Mucosa of descending colon (tissue), 3 donors: ENCODE measurements around the gene DHDH. TPM values are rescaled to one million over a fixed set of nuclear protein-coding genes. Genes with fewer than 3 reads are reported as not detected.

Source experiments
- ATAC-seq: fragments of 200-7000 bp; cut with Tn5 transposase; one replicate; pipeline ENCODE4 v1.9.1; 2020; ENCODE audit warnings: mild to moderate bottlenecking, moderate library complexity
- DNase-seq, 3 donors: peaks; one replicate each; pipeline ENCODE4 v3.0.0-alpha.2; 2020
- H3K36me3 ChIP-seq: fragments of 200-600 bp; one replicate; pipeline ENCODE4 v1.8.0; 2021; ENCODE audit warnings: low read depth, mild to moderate bottlenecking
- H3K4me1 ChIP-seq: fragments of 200-600 bp; one replicate; pipeline ENCODE4 v1.8.0; 2021; ENCODE audit warnings: low read depth, mild to moderate bottlenecking
- H3K4me3 ChIP-seq: fragments of 200-600 bp; one replicate; pipeline ENCODE4 v1.8.0; 2021; ENCODE audit warnings: mild to moderate bottlenecking
- H3K9me3 ChIP-seq: fragments of 200-600 bp; one replicate; pipeline ENCODE4 v1.8.0; 2021; ENCODE audit warnings: mild to moderate bottlenecking
- CTCF ChIP-seq: fragments of 200-600 bp; IDR thresholded peaks from one replicate; pipeline ENCODE4 v1.8.0; 2022; ENCODE audit warnings: antibody characterized with exemption, mild to moderate bottlenecking
- intact Hi-C, 2 donors: fragments of 100-400 bp; cut with DNase I in 1 of 2; cut with micrococcal nuclease in 1 of 2; formaldehyde crosslinking; loops; one replicate each; pipeline versions ENCODE4 v1.11.0 to v1.11.1; 2022; cut with DNase I, micrococcal nuclease
- total RNA-seq, 3 donors: library from RNA; stranded (reverse); fragmentation: NEBNext Ultra II Directional in 2 of 3; extraction: Animal tissue kit (Norgen Biotek cat#: 25700) in 2 of 3; gene quantifications; one replicate each; pipeline versions ENCODE4 v1.2.1 to v1.2.4, GENCODE V29; 2021 to 2023
- donor health status: DM: no; HTN: no; CAD: no; lungs with moderate emphysema.
- donor health status: DM: no; HTN: no; CAD: no.
- donor health status: DM: no; HTN: yes; CAD: no.

DHDH gene
- total RNA-seq, 3 donors from 2014 or later: 0.52 TPM; not detected in 2

DNA sequence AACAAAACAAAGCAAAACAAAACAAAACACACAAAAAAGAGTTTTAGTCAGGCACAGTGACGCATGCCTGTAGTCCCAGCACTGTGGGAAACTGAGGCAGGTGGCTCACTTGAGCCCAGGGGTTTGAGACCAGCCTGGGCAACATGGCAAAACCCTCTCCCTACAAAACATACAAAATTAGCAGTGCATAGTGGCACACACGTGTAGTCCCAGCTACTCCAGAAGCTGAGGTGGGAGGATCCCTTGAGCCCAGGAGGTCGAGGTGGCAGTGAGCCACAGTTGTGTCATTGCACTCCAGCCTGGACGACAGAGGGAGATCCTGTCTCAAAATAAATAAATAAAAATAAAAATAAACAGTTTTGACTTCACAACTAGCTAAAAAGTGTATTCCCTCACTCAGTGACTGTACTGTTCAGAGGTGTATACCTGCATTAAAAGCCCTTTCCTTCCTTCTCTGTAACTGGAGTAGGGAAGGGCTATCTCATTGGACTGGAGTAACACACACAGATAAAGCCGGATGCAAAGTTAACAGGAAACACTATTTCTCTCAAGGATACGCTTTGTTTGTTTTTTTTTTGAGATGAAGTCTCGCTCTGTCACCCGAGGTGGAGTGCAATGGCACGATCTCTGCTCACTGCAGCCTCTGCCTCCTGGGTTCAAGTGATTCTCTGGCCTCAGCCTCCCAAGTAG lies 17.5 kb downstream of the DHDH start:
- DNase-seq: no peak
- Histone ChIP-seq H3K9me3 (peaks cover 5% of the 10 kb centered on the region), H3K4me3 (no peak overlapping the region), H3K36me3 (no peaks in the 10 kb centered on the region), H3K4me1 (peaks cover 10% of the 10 kb centered on the region)
- no peak for TF ChIP-seq CTCF
- intact Hi-C loops: no loop called here
- ATAC-seq: peak; percentile 43

GRCh38 chr19:48953141-48953540 lies 19.6 kb downstream of the DHDH start:
- Histone ChIP-seq H3K36me3 (no peaks in the 10 kb centered on the region), H3K9me3 (no peaks in the 10 kb centered on the region), H3K4me3 (no peak overlapping the region), H3K4me1 (peaks cover 13% of the 10 kb centered on the region)
- DNase-seq: no peak
- no peak for TF ChIP-seq CTCF
- ATAC-seq: no peak
- intact Hi-C loops: no loop called here

- peak in 2 of 3 donors; percentile 46 to 47 for DNase-seq
- Histone ChIP-seq H3K9me3 (no peaks in the 10 kb centered on the region), H3K4me3 (no peak overlapping the region), H3K36me3 (no peaks in the 10 kb centered on the region), H3K4me1 (peaks cover 13% of the 10 kb centered on the region)
- peak; percentile 28 for ATAC-seq
- intact Hi-C loops: no loop called here
- TF ChIP-seq CTCF: no peak
These were observed 20.6 kb downstream of the DHDH start for GRCh38 chr19:48953990-48954594.

GRCh38 chr19:48954595-48955307 lies 21.3 kb downstream of the DHDH start, which contains the start of gene BAX:
Gene BAX (plus strand): TSS chr19:48954875. CDS start chr19:48954929, 54 bp downstream.
- peaks cover 13% of the 10 kb centered on the region for H3K4me1 ChIP-seq
- peak within 1 kb of the TSS; percentile 81 for H3K4me3 ChIP-seq
- no peaks in the 10 kb centered on the region for H3K9me3 ChIP-seq
- ATAC-seq: peak; percentile 92
- peak; percentile 98 to 99 (median 98) for DNase-seq
- no peak for TF ChIP-seq CTCF
- no peaks in the 10 kb centered on the region for H3K36me3 ChIP-seq
- intact Hi-C loops: no loop called here

DNA sequence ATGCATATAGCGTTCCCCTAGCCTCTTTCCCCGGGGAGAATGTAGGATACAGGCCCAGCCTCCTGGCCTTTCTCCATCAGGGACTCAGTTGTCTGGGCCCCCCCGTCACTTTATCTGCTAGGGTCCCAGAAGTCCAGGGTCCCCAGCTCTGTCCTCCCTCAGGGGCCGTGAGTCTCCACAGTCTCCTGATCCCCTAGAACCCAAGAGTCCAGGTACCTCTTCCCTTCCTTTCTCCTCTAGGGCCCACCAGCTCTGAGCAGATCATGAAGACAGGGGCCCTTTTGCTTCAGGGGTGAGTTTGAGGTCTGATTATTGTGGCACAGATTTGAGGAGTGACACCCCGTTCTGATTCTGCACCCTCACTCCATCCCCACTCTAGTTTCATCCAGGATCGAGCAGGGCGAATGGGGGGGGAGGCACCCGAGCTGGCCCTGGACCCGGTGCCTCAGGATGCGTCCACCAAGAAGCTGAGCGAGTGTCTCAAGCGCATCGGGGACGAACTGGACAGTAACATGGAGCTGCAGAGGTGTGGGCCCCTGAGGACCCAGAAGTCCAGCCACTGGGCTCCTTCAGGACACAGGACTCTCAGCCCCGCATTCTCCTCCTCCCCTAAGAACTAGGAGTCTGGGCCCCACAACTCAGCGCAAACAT lies 21.9 kb downstream of the DHDH start:
- intact Hi-C loops: no loop called here
- H3K4me3 ChIP-seq: peak overlapping the region; percentile 81
- DNase-seq (peak in 2 of 3 donors; percentile 23 to 47), ATAC-seq (no peak)
- H3K36me3 ChIP-seq: no peaks in the 10 kb centered on the region
- no peaks in the 10 kb centered on the region for H3K9me3 ChIP-seq
- TF ChIP-seq CTCF: no peak
- H3K4me1 ChIP-seq: peaks cover 18% of the 10 kb centered on the region
